ENCODE results near the gene ZBTB1. TPM values are rescaled to one million over a fixed set of nuclear protein-coding genes. Genes with fewer than 3 reads are reported as not detected.
A peak's percentile ranks its signal among the peaks of the same experiment; 100 is the strongest.

Gene ZBTB1
- total and polyA plus RNA-seq, 2 donors (not counting 1 experiment from before 2014, with no cell fraction given): 52.8 to 108 TPM

GRCh38 chr14:64508215-64508776, 3.7 kb downstream of the ZBTB1 start:
- Mint-ChIP-seq H3K9me3 (ENCODE audit: insufficient read depth) (no peaks in the 10 kb centered on the region), H3K4me3 (peak overlapping the region; percentile 67), H3K27me3 (no peaks in the 10 kb centered on the region), H3K27ac (peak overlapping the region; percentile 87), H3K4me1 (peaks cover 69% of the 10 kb centered on the region)
- WGBS (ENCODE audit: insufficient coverage): 22% methylated on average over 1 of the region's 1 CpG
- Histone ChIP-seq H3K36me3 (replicated peaks in 1 of 2; ENCODE audit: control extremely low read depth in 1 of 2, control insufficient read depth in 1 of 2, extremely low read depth in 1 of 2, insufficient read depth in 2 of 2, low read length in 1 of 2) (peaks cover 0 to 3% of the 10 kb centered on the region in 2 experiments), H3K4me1 (ENCODE audit: control insufficient read depth in 2 of 2, insufficient read depth in 2 of 2, low read length in 2 of 2) (peaks cover 58 to 62% of the 10 kb centered on the region in 2 donors), H4K20me1 (ENCODE audit: control insufficient read depth, insufficient read depth, low read length, poor library complexity, severe bottlenecking) (peaks cover 63% of the 10 kb centered on the region), H3K9me3 (ENCODE audit: control extremely low read depth in 1 of 3, control insufficient read depth in 2 of 3, insufficient read depth in 1 of 3, low read length in 2 of 3) (no peaks in the 10 kb centered on the region), H3K27me3 (replicated peaks in 1 of 4; ENCODE audit: control extremely low read depth in 1 of 4, control insufficient read depth in 3 of 4, insufficient read depth in 4 of 4, low read length in 3 of 4) (no peaks in the 10 kb centered on the region), H3K79me2 (ENCODE audit: control insufficient read depth, insufficient read depth, low read length) (peaks cover 85% of the 10 kb centered on the region), H2AFZ (ENCODE audit: insufficient read depth, low read depth, low read length, poor library complexity, severe bottlenecking) (no peak overlapping the region), H3K27ac (ENCODE audit: low read length in 2 of 2) (peak overlapping the region; percentile 99 to 100), H3K4me2 (replicated peaks; ENCODE audit: low read depth, low read length, poor library complexity, severe bottlenecking) (peak overlapping the region; percentile 86), H3K9ac (ENCODE audit: low read length) (no peak overlapping the region), H3K4me3 (ENCODE audit: control extremely low read depth in 1 of 5, extremely low read depth in 1 of 5, insufficient read depth in 1 of 5, low read depth in 2 of 5, low read length in 4 of 5) (peak overlapping the region in 1 of 5 experiments; percentile 12)
- DNase-seq (peak; percentile 57), ATAC-seq (ENCODE audit: low read depth) (no peak)
- TF ChIP-seq CTCF (IDR thresholded peaks at IDR 0.05): no peak
- TF ChIP-seq EZH2 (IDR thresholded peaks at IDR 0.05; ENCODE audit: borderline replicate concordance, insufficient read depth, low read depth, low read length, poor library complexity, severe bottlenecking): no peak
- CTCF ChIA-PET: interaction anchor here (1.6 to 10.3 kb wide), 5 partner anchors 13 to 165 kb away, joined by 3 to 92 read pairs (median 37); no protein-coding TSS in a partner anchor
- intact Hi-C loops (cut with micrococcal nuclease): no loop called here
- POLR2A ChIA-PET: no interaction called here

GRCh38 chr14:64509036-64509435, 4.5 kb downstream of the ZBTB1 start:
- H3K36me3 ChIP-seq (replicated peaks in 1 of 2; ENCODE audit: control extremely low read depth in 1 of 2, control insufficient read depth in 1 of 2, extremely low read depth in 1 of 2, insufficient read depth in 2 of 2, low read length in 1 of 2): peaks cover 0 to 3% of the 10 kb centered on the region in 2 experiments
- H3K9ac ChIP-seq (ENCODE audit: low read length): no peak overlapping the region
- peaks cover 58 to 62% of the 10 kb centered on the region in 2 donors for H3K4me1 ChIP-seq (ENCODE audit: control insufficient read depth in 2 of 2, insufficient read depth in 2 of 2, low read length in 2 of 2)
- peak overlapping the region; percentile 86 for H3K4me2 ChIP-seq (replicated peaks; ENCODE audit: low read depth, low read length, poor library complexity, severe bottlenecking)
- ChIA-PET POLR2A (interaction anchor here (1.0 to 1.4 kb wide), 2 partner anchors 13 to 165 kb away, joined by 3 to 7 read pairs; no protein-coding TSS in a partner anchor), CTCF (interaction anchor here (1.0 to 10.3 kb wide), 8 partner anchors 12 to 171 kb away, joined by 3 to 92 read pairs (median 6); partner anchors contain the start of gene HSPA2)
- H3K4me3 Mint-ChIP-seq: peak overlapping the region; percentile 47
- peaks cover 91% of the 10 kb centered on the region for H3K79me2 ChIP-seq (ENCODE audit: control insufficient read depth, insufficient read depth, low read length)
- H3K9me3 Mint-ChIP-seq (ENCODE audit: insufficient read depth): no peaks in the 10 kb centered on the region
- peaks cover 71% of the 10 kb centered on the region for H4K20me1 ChIP-seq (ENCODE audit: control insufficient read depth, insufficient read depth, low read length, poor library complexity, severe bottlenecking)
- H2AFZ ChIP-seq (ENCODE audit: insufficient read depth, low read depth, low read length, poor library complexity, severe bottlenecking): no peak overlapping the region
- WGBS (ENCODE audit: insufficient coverage): 84% methylated on average over 6 of the region's 8 CpGs
- H3K4me3 ChIP-seq (ENCODE audit: control extremely low read depth in 1 of 5, extremely low read depth in 1 of 5, insufficient read depth in 1 of 5, low read depth in 2 of 5, low read length in 4 of 5): no peak overlapping the region
- no peak for ATAC-seq (ENCODE audit: low read depth)
- no peaks in the 10 kb centered on the region for H3K27me3 ChIP-seq (replicated peaks in 1 of 4; ENCODE audit: control extremely low read depth in 1 of 4, control insufficient read depth in 3 of 4, insufficient read depth in 4 of 4, low read length in 3 of 4)
- peak overlapping the region in 1 of 2 donors; percentile 49 for H3K27ac ChIP-seq (ENCODE audit: low read length in 2 of 2)
- no peaks in the 10 kb centered on the region for H3K27me3 Mint-ChIP-seq
- no peaks in the 10 kb centered on the region for H3K9me3 ChIP-seq (ENCODE audit: control extremely low read depth in 1 of 3, control insufficient read depth in 2 of 3, insufficient read depth in 1 of 3, low read length in 2 of 3)
- H3K4me1 Mint-ChIP-seq: peaks cover 73% of the 10 kb centered on the region
- no peak for TF ChIP-seq CTCF (IDR thresholded peaks at IDR 0.05)
- TF ChIP-seq EZH2 (IDR thresholded peaks at IDR 0.05; ENCODE audit: borderline replicate concordance, insufficient read depth, low read depth, low read length, poor library complexity, severe bottlenecking): no peak
- DNase-seq: no peak
- intact Hi-C loops (cut with micrococcal nuclease): no loop called here
- peak overlapping the region; percentile 27 for H3K27ac Mint-ChIP-seq

All from B cell (primary cell).